Neuronal stem cell (in vitro differentiated cells): ENCODE measurements around the gene SLC39A3.
A peak's percentile ranks its signal among the peaks of the same experiment; 100 is the strongest.

ENCODE experiments used
- DNase-seq: peaks from one replicate; pipeline ENCODE4 v3.0.0-alpha.2; 2013; ENCODE audit warnings: low spot score
- H2AFZ ChIP-seq: one replicate; pipeline ENCODE4 v1.6.1; 2013; ENCODE audit warnings: mild to moderate bottlenecking, low read length, inconsistent platforms
- H2AK5ac ChIP-seq: 2 replicates; pipeline ENCODE4 v1.6.1; 2013; ENCODE audit warnings: low read depth, mild to moderate bottlenecking, inconsistent platforms, low read length, moderate library complexity, mixed read lengths
- H2BK120ac ChIP-seq: 2 replicates; pipeline ENCODE4 v1.6.1; 2013; ENCODE audit warnings: low read depth, mild to moderate bottlenecking, inconsistent platforms, low read length, moderate library complexity, mixed read lengths
- H2BK12ac ChIP-seq: one replicate; pipeline ENCODE4 v1.6.1; 2013; ENCODE audit warnings: low read length, inconsistent platforms
- H2BK15ac ChIP-seq: 2 replicates; pipeline ENCODE4 v1.6.1; 2013; ENCODE audit warnings: mild to moderate bottlenecking, low read length, inconsistent platforms, mixed read lengths
- H2BK5ac ChIP-seq: one replicate; pipeline ENCODE4 v1.6.1; 2013; ENCODE audit warnings: inconsistent platforms, mild to moderate bottlenecking, low read length, moderate library complexity
- H3K14ac ChIP-seq: one replicate; pipeline ENCODE4 v1.6.1; 2013; ENCODE audit warnings: low read length, inconsistent platforms
- H3K18ac ChIP-seq: 2 replicates; pipeline ENCODE4 v1.6.1; 2013; ENCODE audit warnings: low read length, inconsistent platforms
- H3K23ac ChIP-seq: 2 replicates; pipeline ENCODE4 v1.6.1; 2013; ENCODE audit warnings: low read depth, mild to moderate bottlenecking, mixed read lengths, low read length, inconsistent platforms; ENCODE audit not compliant: poor library complexity
- H3K27ac ChIP-seq: replicated peaks from 3 replicates; pipeline ENCODE4 v1.5.1; 2013; ENCODE audit warnings: low read length, inconsistent platforms
- H3K27me3 ChIP-seq, 3 experiments: 2 replicates each; pipeline ENCODE4 v1.6.1; 2013; ENCODE audit warnings: low read length in 3 of 3, mild to moderate bottlenecking in 2 of 3, inconsistent platforms in 1 of 3, low read depth in 1 of 3, mixed read lengths in 1 of 3, moderate library complexity in 1 of 3; ENCODE audit not compliant: control insufficient read depth in 3 of 3, insufficient read depth in 3 of 3
- H3K36me3 ChIP-seq, 2 donors: replicated peaks in 1 of 2; 2 replicates each; pipeline ENCODE4 v1.6.1; 2013; ENCODE audit warnings: low read length in 2 of 2; ENCODE audit not compliant: control insufficient read depth in 2 of 2, insufficient read depth in 2 of 2
- H3K4ac ChIP-seq: 2 replicates; pipeline ENCODE4 v1.6.1; 2013; ENCODE audit warnings: inconsistent platforms, mild to moderate bottlenecking, low read length, moderate library complexity
- H3K4me1 ChIP-seq, 2 donors: 1 replicate in 1 of 2; 2 replicates in 1 of 2; pipeline ENCODE4 v1.6.1; 2013; ENCODE audit warnings: low read length in 2 of 2, low read depth in 1 of 2; ENCODE audit not compliant: control insufficient read depth in 2 of 2, insufficient read depth in 1 of 2
- H3K4me2 ChIP-seq: one replicate; pipeline ENCODE4 v1.6.1; 2013; ENCODE audit warnings: mild to moderate bottlenecking, low read length, inconsistent platforms; ENCODE audit not compliant: insufficient read depth, poor library complexity, severe bottlenecking
- H3K4me3 ChIP-seq, 2 donors: 2 replicates each; pipeline ENCODE4 v1.5.1; 2013; ENCODE audit warnings: low read length in 2 of 2, mild to moderate bottlenecking in 2 of 2, inconsistent platforms in 1 of 2, moderate library complexity in 1 of 2
- H3K79me1 ChIP-seq: one replicate; pipeline ENCODE4 v1.6.1; 2013; ENCODE audit warnings: low read depth, mild to moderate bottlenecking, inconsistent platforms, low read length, moderate library complexity
- H3K9ac ChIP-seq: one replicate; pipeline ENCODE4 v1.6.1; 2013; ENCODE audit warnings: mild to moderate bottlenecking, low read depth, low read length, inconsistent platforms; ENCODE audit not compliant: poor library complexity
- H3K9me3 ChIP-seq, 2 donors: replicated peaks in 1 of 2; 2 replicates each; pipeline versions ENCODE3 to v1.6.1; 2013; ENCODE audit warnings: low read length in 2 of 2, mild to moderate bottlenecking in 2 of 2, inconsistent platforms in 1 of 2, low read depth in 1 of 2, mixed read lengths in 1 of 2, moderate library complexity in 1 of 2; ENCODE audit not compliant: control insufficient read depth in 2 of 2, insufficient read depth in 1 of 2
- H4K8ac ChIP-seq: one replicate; pipeline ENCODE4 v1.6.1; 2013; ENCODE audit warnings: low read depth, mild to moderate bottlenecking, inconsistent platforms, low read length, moderate library complexity
- H4K91ac ChIP-seq: one replicate; pipeline ENCODE4 v1.6.1; 2013; ENCODE audit warnings: low read length, low read depth, mild to moderate bottlenecking, inconsistent platforms; ENCODE audit not compliant: poor library complexity
- whole genome bisulfite sequencing, 2 donors: extraction: QIAGEN DNeasy Blood & Tissue Kit; methylation state at CpG; one replicate each; pipeline ENCODE4 v1.1.7; 2013; ENCODE audit warnings: missing lambda C conversion rate in 2 of 2, mixed read lengths in 1 of 2; ENCODE audit not compliant: insufficient read length in 2 of 2, insufficient replicate concordance in 1 of 2; ENCODE audit errors: extremely low coverage in 2 of 2; 5-methylcytosine and 5-hydroxymethylcytosine counted together

The SLC39A3 gene

GRCh38 chr19:2711875-2712205 lies 28.0 kb downstream of the SLC39A3 start:
- no peak overlapping the region for H2AK5ac ChIP-seq
- no peak overlapping the region for H3K14ac ChIP-seq
- WGBS, 2 donors: no CpG with 5 or more reads among the region's 5 CpGs
- no peak overlapping the region for H4K91ac ChIP-seq
- no peak overlapping the region for H3K18ac ChIP-seq
- H2BK15ac ChIP-seq: no peak overlapping the region
- peaks cover 9 to 10% of the 10 kb centered on the region in 2 donors for H3K9me3 ChIP-seq
- peak overlapping the region; percentile 11 for H3K4me2 ChIP-seq
- H2AFZ ChIP-seq: no peak overlapping the region
- H3K79me1 ChIP-seq: no peaks in the 10 kb centered on the region
- H3K23ac ChIP-seq: no peak overlapping the region
- H2BK12ac ChIP-seq: no peak overlapping the region
- H3K9ac ChIP-seq: peak overlapping the region; percentile 4
- DNase-seq: no peak
- H3K4me1 ChIP-seq: no peaks in the 10 kb centered on the region
- H2BK120ac ChIP-seq: no peak overlapping the region
- H3K4ac ChIP-seq: no peak overlapping the region
- no peak overlapping the region for H2BK5ac ChIP-seq
- H4K8ac ChIP-seq: no peak overlapping the region
- H3K4me3 ChIP-seq: no peak overlapping the region
- H3K27ac ChIP-seq: no peak overlapping the region
- peaks cover 0 to 2% (median 0%) of the 10 kb centered on the region in 3 experiments for H3K27me3 ChIP-seq
- H3K36me3 ChIP-seq: peaks cover 0 to 5% of the 10 kb centered on the region in 2 donors

DNA sequence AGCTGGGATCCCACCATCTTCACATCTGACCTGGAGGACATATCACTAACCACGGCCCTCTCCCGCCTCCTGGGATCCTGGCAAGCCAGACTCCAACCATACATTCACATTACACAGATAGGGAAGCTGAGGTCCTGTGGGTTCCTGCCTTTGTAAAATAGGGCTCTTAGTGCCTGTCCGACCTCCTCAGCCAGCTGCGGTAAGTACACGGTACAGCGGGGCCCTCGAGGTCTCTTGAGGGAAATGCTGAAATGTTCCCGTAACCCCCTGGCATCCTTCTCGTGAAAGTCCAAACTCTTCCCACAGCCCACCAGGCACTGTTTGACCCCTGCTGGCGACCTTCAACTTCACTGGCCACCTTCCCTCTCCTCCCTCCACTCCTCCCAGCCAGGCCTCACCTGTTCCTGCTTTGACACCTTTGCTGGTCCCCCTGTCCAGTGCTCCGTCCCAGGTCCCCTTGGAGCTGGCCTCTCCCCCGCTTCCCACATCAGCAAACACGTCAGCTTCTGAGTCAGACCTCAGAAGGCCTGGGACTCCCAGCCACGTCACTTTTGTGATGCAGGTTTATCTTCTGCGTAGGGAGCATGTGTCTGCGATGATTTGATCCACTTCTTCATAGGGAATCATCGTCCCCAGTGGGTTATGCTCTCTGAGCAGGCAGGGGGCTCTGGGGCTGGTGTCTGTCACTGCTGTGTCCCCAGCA lies 28.5 kb downstream of the SLC39A3 start:
- no CpG with 5 or more reads among the region's 17 CpGs for WGBS, 2 donors
- Histone ChIP-seq H2BK120ac (peak overlapping the region; percentile 61), H2BK5ac (no peak overlapping the region), H3K9ac (no peak overlapping the region), H3K27me3 (peaks cover 0 to 2% (median 0%) of the 10 kb centered on the region in 3 experiments), H2AK5ac (no peak overlapping the region), H3K4me2 (no peak overlapping the region), H3K18ac (no peak overlapping the region), H4K8ac (peak overlapping the region; percentile 65), H3K4ac (no peak overlapping the region), H3K4me1 (no peaks in the 10 kb centered on the region), H2AFZ (no peak overlapping the region), H3K14ac (peak overlapping the region; percentile 71), H3K36me3 (peaks cover 0 to 5% of the 10 kb centered on the region in 2 donors), H4K91ac (no peak overlapping the region), H3K9me3 (peaks cover 9 to 10% of the 10 kb centered on the region in 2 donors), H3K27ac (no peak overlapping the region), H2BK12ac (peak overlapping the region; percentile 10), H3K4me3 (no peak overlapping the region), H3K79me1 (no peaks in the 10 kb centered on the region), H2BK15ac (no peak overlapping the region), H3K23ac (no peak overlapping the region)
- DNase-seq: no peak

DNA sequence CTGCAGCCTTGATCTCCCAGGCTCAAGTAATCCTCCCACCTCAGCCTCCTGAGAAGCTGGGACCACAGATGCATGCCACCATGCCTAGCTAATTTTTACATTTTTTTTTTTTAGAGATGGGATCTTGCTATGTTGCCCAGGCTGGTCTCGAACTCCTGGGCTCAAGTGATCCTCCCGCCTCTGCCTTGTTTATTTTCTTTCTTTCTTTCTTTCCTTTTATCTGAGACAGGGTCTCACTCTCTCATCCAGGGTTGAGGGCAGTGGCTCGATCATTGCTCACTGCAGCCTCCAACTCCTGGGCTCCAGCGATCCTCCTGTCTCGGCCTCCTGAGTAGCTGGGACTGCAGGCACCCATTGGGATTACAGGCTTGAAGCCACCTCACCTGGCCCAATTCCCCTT lies 33.6 kb downstream of the SLC39A3 start:
- no CpG with 5 or more reads among the region's 5 CpGs for WGBS, 2 donors

DNA sequence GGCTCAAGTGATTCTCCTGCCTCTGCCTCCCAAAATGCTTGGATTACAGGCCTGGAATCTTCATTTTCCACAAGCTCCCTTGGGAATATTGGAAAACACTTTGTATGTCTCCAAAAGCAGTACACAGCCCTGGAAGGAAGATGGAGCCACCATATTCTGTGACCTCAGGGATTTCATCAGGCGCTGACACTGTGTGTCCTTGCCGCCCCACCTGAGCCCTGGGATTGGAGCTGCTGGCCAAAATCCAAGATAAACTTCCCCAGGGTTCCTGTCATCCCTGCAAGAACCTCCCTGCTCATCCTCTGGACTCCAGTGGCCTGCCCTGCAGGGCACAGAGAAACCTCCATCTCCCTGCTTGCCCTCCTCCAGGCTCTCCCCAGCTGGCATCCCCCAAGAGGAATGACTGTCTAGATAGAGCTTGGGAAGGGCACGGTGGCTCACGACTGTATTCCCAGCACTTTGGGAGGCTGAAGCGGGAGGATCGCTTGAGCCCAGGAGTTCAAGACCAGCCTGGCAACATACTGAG lies 36.1 kb downstream of the SLC39A3 start:
- no peak overlapping the region for H4K8ac ChIP-seq
- H3K4me3 ChIP-seq: no peak overlapping the region
- H2AFZ ChIP-seq: no peak overlapping the region
- DNase-seq: no peak
- H2BK120ac ChIP-seq: no peak overlapping the region
- H3K4me1 ChIP-seq: peaks cover 5 to 8% of the 10 kb centered on the region in 2 donors
- WGBS, 2 donors: no CpG with 5 or more reads among the region's 6 CpGs
- no peaks in the 10 kb centered on the region for H3K79me1 ChIP-seq
- no peak overlapping the region for H3K14ac ChIP-seq
- no peak overlapping the region for H3K9ac ChIP-seq
- no peak overlapping the region for H3K27ac ChIP-seq
- no peak overlapping the region for H2AK5ac ChIP-seq
- no peak overlapping the region for H2BK15ac ChIP-seq
- H3K27me3 ChIP-seq: peaks cover 8 to 28% (median 20%) of the 10 kb centered on the region in 3 experiments
- no peak overlapping the region for H2BK12ac ChIP-seq
- no peak overlapping the region for H3K4me2 ChIP-seq
- no peak overlapping the region for H2BK5ac ChIP-seq
- no peaks in the 10 kb centered on the region for H3K9me3 ChIP-seq
- no peak overlapping the region for H3K4ac ChIP-seq
- no peaks in the 10 kb centered on the region for H3K36me3 ChIP-seq
- H4K91ac ChIP-seq: no peak overlapping the region
- no peak overlapping the region for H3K23ac ChIP-seq
- H3K18ac ChIP-seq: no peak overlapping the region

More for the DNA sequence above, 33.6 kb downstream of the SLC39A3 start:
- no peak for DNase-seq
- H3K27ac ChIP-seq: no peak overlapping the region
- peaks cover 4 to 8% of the 10 kb centered on the region in 2 donors for H3K4me1 ChIP-seq
- H3K9me3 ChIP-seq: no peaks in the 10 kb centered on the region
- no peak overlapping the region for H2BK15ac ChIP-seq
- no peaks in the 10 kb centered on the region for H3K79me1 ChIP-seq
- H4K8ac ChIP-seq: no peak overlapping the region
- H3K14ac ChIP-seq: no peak overlapping the region
- no peak overlapping the region for H3K23ac ChIP-seq
- no peak overlapping the region for H2BK120ac ChIP-seq
- H2BK12ac ChIP-seq: no peak overlapping the region
- H3K36me3 ChIP-seq: no peaks in the 10 kb centered on the region
- H3K18ac ChIP-seq: no peak overlapping the region
- no peak overlapping the region for H2BK5ac ChIP-seq
- H2AFZ ChIP-seq: no peak overlapping the region
- H3K4ac ChIP-seq: no peak overlapping the region
- no peak overlapping the region for H2AK5ac ChIP-seq
- no peak overlapping the region for H3K4me3 ChIP-seq
- no peak overlapping the region for H3K4me2 ChIP-seq
- H4K91ac ChIP-seq: no peak overlapping the region
- peaks cover 2 to 9% (median 8%) of the 10 kb centered on the region in 3 experiments for H3K27me3 ChIP-seq
- H3K9ac ChIP-seq: no peak overlapping the region
